Bronchial epithelial cell (primary cell): ENCODE results near the gene CD2AP. TPM values are rescaled to one million over a fixed set of nuclear protein-coding genes. Genes with fewer than 3 reads are reported as not detected.

Experiments used
- DNase-seq: peaks from one replicate; pipeline ENCODE4 v3.0.0-alpha.2; 2010; ENCODE audit warnings: low read depth
- FAIRE-seq: peaks from 2 replicates; lab custom pipeline; 2011; peaks lifted over from hg19 to GRCh38; lab: Jason Lieb, UNC
- H3K27me3 ChIP-seq: 2 replicates; pipeline ENCODE4 v1.5.1; 2011; ENCODE audit warnings: low read length; ENCODE audit not compliant: control insufficient read depth, insufficient read depth
- H3K36me3 ChIP-seq: 2 replicates; pipeline ENCODE4 v1.5.1; 2011; ENCODE audit warnings: low read length; ENCODE audit not compliant: control insufficient read depth, insufficient read depth
- H3K4me3 ChIP-seq: 2 replicates; pipeline ENCODE4 v1.5.1; 2011; ENCODE audit warnings: mild to moderate bottlenecking, low read depth, low read length, control low read depth
- total RNA-seq: library from RNA; depleted of rRNA; stranded (reverse); fragments of >200 nt; gene quantifications from 2 replicates; pipeline ENCODE4 v1.2.1, GENCODE V29; 2014
- TF ChIP-seq, protein P1 (sequence below): IDR thresholded peaks from 2 replicates; pipeline ENCODE4 v1.5.1; 2011; ENCODE audit warnings: mild to moderate bottlenecking, moderate library complexity, low read length, control low read depth, inconsistent platforms; ENCODE audit not compliant: insufficient read depth, severe bottlenecking

CD2AP gene
- total RNA-seq, 1 donor from 2014 or later, result 24.0 TPM

DNA sequence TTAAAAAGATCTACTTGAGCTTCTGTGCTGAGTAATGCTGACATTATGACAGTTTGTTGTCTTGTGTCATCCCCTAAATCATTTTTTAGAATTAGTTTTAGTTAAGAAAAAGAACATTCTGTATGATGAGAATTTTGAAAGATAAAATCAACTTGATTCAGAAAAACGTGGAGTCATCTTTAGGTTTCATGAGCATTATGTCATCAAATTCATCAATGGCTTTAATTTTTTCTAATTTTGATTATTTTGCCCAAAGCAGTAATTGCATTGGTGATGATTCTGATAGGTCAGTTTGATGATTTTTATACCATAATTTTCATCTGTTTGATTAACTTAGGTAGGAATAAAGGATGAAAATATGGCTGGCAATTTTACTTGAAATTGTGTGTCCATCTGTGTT is 194.2 kb downstream of the CD2AP start:
- FAIRE-seq (no peak), DNase-seq (no peak)
- Histone ChIP-seq H3K36me3 (no peaks in the 10 kb centered on the region), H3K27me3 (no peaks in the 10 kb centered on the region), H3K4me3 (no peak overlapping the region)
- TF ChIP-seq, protein P1, sequence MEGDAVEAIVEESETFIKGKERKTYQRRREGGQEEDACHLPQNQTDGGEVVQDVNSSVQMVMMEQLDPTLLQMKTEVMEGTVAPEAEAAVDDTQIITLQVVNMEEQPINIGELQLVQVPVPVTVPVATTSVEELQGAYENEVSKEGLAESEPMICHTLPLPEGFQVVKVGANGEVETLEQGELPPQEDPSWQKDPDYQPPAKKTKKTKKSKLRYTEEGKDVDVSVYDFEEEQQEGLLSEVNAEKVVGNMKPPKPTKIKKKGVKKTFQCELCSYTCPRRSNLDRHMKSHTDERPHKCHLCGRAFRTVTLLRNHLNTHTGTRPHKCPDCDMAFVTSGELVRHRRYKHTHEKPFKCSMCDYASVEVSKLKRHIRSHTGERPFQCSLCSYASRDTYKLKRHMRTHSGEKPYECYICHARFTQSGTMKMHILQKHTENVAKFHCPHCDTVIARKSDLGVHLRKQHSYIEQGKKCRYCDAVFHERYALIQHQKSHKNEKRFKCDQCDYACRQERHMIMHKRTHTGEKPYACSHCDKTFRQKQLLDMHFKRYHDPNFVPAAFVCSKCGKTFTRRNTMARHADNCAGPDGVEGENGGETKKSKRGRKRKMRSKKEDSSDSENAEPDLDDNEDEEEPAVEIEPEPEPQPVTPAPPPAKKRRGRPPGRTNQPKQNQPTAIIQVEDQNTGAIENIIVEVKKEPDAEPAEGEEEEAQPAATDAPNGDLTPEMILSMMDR, result no peak

DNA sequence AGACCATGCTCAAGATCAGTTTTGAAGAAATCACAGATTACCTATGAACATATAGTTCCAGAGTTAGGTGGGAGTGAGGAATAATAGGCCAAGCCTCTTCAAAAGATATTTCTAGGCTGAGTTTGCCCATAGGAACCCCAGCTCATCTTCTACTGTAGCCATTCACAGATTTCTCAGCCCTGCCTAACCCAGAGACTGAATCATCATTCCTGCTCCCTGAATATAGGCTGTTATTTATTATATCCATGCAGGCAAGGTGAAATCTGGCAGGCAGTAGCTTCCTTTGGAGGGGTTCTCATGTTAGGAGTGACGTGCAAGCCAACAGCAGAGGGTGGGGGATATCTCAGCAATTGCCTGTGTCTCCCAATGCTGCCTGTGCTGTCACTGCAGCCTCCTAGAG is 195.2 kb downstream of the CD2AP start:
- TF ChIP-seq, protein P1, result no peak
- no peak overlapping the region for H3K4me3 ChIP-seq
- H3K36me3 ChIP-seq, result no peaks in the 10 kb centered on the region
- FAIRE-seq (no peak), DNase-seq (peak; percentile 52)
- H3K27me3 ChIP-seq, result no peaks in the 10 kb centered on the region

DNA sequence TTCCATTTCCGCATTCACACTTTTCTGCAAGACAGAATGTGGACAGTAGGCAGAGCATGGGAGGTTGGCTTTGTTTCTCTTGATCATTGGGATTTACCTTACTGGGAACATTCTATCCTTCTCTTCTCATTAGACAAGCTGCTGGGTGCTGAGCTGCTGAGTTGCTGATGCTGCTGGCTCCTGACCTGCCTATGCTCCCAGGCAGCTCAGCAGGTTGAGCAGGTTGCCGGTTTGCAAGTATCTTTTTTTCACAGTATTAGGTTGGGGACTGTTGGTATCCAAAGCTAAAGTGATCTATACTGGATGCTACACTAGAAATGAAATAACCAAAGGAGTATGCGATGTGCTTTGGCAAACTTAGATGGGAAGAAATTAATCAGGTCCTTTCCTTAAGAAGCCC is 197.1 kb downstream of the CD2AP start:
- no peaks in the 10 kb centered on the region for H3K36me3 ChIP-seq
- no peak overlapping the region for H3K4me3 ChIP-seq
- H3K27me3 ChIP-seq, result no peaks in the 10 kb centered on the region
- no peak for DNase-seq
- no peak for FAIRE-seq
- TF ChIP-seq, protein P1, result no peak

Other genes starting within 250 kb of the CD2AP start
- gene TNFRSF21, start 167.9 kb upstream of the CD2AP start, total RNA-seq, result 39.9 and 42.4 TPM in 2 replicates
- gene ADGRF4, start 220.8 kb downstream of the CD2AP start, total RNA-seq, result 17.9 and 31.5 TPM in 2 replicates